Ectodermal cell (in vitro differentiated cells): ENCODE data around the gene BPI.

Experiments used
- H3K27ac ChIP-seq: 2 replicates; pipeline ENCODE4 v1.7.0; 2013; ENCODE audit warnings: mild to moderate bottlenecking, low read depth, low read length; ENCODE audit not compliant: insufficient read depth, poor library complexity, severe bottlenecking
- H3K27me3 ChIP-seq: 2 replicates; pipeline ENCODE4 v1.7.0; 2013; ENCODE audit warnings: mild to moderate bottlenecking, low read length; ENCODE audit not compliant: insufficient read depth, control insufficient read depth, poor library complexity, severe bottlenecking
- H3K36me3 ChIP-seq: one replicate; pipeline ENCODE4 v1.7.0; 2013; ENCODE audit warnings: low read length; ENCODE audit not compliant: control insufficient read depth, insufficient read depth
- H3K4me1 ChIP-seq: one replicate; pipeline ENCODE4 v1.7.0; 2013; ENCODE audit warnings: low read length; ENCODE audit not compliant: control insufficient read depth, insufficient read depth
- H3K4me3 ChIP-seq: 2 replicates; pipeline ENCODE4 v1.7.0; 2013; ENCODE audit warnings: low read depth, low read length, control low read depth; ENCODE audit not compliant: insufficient read depth
- H3K9me3 ChIP-seq: 2 replicates; pipeline ENCODE4 v1.7.0; 2013; ENCODE audit warnings: mild to moderate bottlenecking, low read length, moderate library complexity; ENCODE audit not compliant: control insufficient read depth
- WGBS, 2 experiments: methylation state at CpG; one replicate each; pipeline ENCODE4 v1.1.7; 2013; ENCODE audit warnings: missing lambda C conversion rate in 2 of 2; 5-methylcytosine and 5-hydroxymethylcytosine counted together

BPI gene

GRCh38 chr20:38266426-38266825 is 37.5 kb upstream of the BPI start:
- WGBS, 2 experiments = 82% methylated on average over 2 of the region's 2 CpGs; no CpG with 5 or more reads in 1 of the 2 experiments
- no peak overlapping the region for H3K4me3 ChIP-seq
- no peaks in the 10 kb centered on the region for H3K36me3 ChIP-seq
- no peak overlapping the region for H3K27ac ChIP-seq
- no peaks in the 10 kb centered on the region for H3K27me3 ChIP-seq
- no peaks in the 10 kb centered on the region for H3K4me1 ChIP-seq
- H3K9me3 ChIP-seq = no peaks in the 10 kb centered on the region

DNA sequence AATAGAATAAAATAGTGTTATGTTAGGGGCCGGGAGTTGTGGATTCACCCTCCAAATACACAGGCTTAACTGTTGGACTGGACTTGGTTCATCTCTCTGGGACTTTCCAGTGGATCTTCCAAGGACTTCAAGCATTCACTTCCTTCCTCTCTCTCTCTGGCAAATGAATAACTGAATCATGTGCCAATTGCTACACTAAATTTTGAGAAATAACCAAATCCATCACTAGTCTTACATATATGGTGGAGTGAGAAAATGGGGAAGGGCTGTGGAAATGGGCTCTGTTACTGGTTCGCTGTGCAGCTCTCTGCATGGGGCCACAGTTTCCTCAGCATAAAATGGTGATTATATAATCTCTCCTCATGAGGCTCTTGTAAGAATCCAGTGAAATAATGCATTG is 36.7 kb upstream of the BPI start:
- H3K27me3 ChIP-seq = no peaks in the 10 kb centered on the region

GRCh38 chr20:38267901-38268514 is 35.9 kb upstream of the BPI start:
- WGBS, 2 experiments = 92 to 93% methylated on average over 5 of the region's 5 CpGs
- Histone ChIP-seq H3K4me3 (no peak overlapping the region), H3K36me3 (no peaks in the 10 kb centered on the region), H3K4me1 (no peaks in the 10 kb centered on the region), H3K27ac (no peak overlapping the region), H3K9me3 (no peaks in the 10 kb centered on the region), H3K27me3 (no peaks in the 10 kb centered on the region)

More for the DNA sequence above, 36.7 kb upstream of the BPI start:
- Histone ChIP-seq H3K27ac (no peak overlapping the region), H3K4me3 (no peak overlapping the region), H3K36me3 (no peaks in the 10 kb centered on the region), H3K9me3 (no peaks in the 10 kb centered on the region), H3K4me1 (no peaks in the 10 kb centered on the region)
- WGBS, 2 experiments = 81 to 97% methylated on average over 2 of the region's 2 CpGs

DNA sequence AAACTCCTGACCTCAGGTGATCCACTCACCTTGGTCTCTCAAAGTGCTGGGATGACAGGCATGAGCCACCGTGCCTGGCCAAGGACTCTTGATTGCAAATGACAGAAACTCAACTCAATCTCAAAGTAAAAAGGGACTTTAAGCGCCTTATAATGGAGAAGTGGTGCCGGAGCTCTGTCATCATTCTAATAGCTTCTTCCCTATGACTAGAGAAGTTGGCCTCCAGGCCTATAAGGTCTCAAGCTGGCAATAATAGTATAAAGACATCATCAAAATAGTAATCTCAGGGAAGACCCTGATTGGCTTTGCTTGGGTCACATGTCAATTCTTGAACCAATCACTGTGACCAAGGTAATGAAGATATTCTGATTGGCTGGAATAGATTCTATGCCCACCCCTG is 34.9 kb upstream of the BPI start:
- no peaks in the 10 kb centered on the region for H3K27me3 ChIP-seq
- 94 to 99% methylated on average over 3 of the region's 3 CpGs for WGBS, 2 experiments
- no peak overlapping the region for H3K27ac ChIP-seq
- H3K36me3 ChIP-seq = no peaks in the 10 kb centered on the region
- no peak overlapping the region for H3K4me3 ChIP-seq
- H3K9me3 ChIP-seq = no peaks in the 10 kb centered on the region
- no peaks in the 10 kb centered on the region for H3K4me1 ChIP-seq

DNA sequence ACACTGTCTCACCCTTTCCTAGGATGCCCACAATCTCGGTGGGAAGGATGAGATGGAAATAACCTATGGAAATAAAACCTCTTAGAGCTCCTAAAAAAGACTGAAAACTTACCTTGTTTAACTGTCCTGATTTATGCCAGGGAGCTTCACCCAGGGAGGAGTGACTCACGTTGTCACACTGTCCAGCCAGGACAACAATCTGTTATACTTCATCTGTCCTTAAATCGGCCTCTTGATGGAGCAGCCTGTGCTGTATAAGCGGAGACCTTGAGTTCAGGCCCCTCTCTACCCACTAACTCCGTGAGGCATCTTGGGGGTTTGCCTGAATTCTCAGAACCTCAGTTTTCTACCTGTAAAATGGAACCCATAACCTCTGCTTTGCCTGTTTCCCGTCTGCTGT is 34.2 kb upstream of the BPI start:
- H3K9me3 ChIP-seq = no peaks in the 10 kb centered on the region
- H3K27me3 ChIP-seq = no peaks in the 10 kb centered on the region
- H3K27ac ChIP-seq = no peak overlapping the region
- H3K36me3 ChIP-seq = no peaks in the 10 kb centered on the region
- H3K4me1 ChIP-seq = no peaks in the 10 kb centered on the region
- H3K4me3 ChIP-seq = no peak overlapping the region
- 91% methylated on average over 6 of the region's 6 CpGs for WGBS, 2 experiments

- Histone ChIP-seq H3K27ac (no peak overlapping the region), H3K4me1 (no peaks in the 10 kb centered on the region), H3K9me3 (no peaks in the 10 kb centered on the region), H3K36me3 (no peaks in the 10 kb centered on the region), H3K27me3 (no peaks in the 10 kb centered on the region), H3K4me3 (no peak overlapping the region)
- 88 to 92% methylated on average over 10 of the region's 10 CpGs for WGBS, 2 experiments
Observed at GRCh38 chr20:38270869-38271605, 32.9 kb upstream of the BPI start.

DNA sequence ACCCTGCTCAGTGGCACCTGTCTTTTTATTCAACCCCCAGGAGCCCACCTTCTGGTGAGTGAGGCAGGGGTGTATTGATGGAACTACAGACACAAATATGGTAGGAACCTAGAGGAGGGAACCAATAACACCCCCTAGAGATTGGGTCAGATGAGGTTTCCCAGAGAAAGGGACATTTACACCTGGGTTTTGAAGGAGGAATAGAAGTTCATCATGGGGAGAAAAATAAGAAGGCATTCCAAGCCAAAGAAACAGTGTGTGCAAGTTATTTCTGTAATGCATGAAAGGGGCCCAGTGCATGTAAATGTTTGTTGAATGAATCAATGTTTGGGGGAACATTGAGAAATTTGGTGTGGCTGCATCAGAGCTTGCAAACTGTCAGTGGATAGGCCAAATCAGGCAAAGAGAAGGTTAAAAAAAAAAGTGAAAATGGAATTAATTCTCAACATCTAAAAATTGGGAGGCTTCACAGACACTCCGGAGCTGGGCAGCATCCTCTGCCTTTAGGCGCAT is 32.3 kb upstream of the BPI start:
- Histone ChIP-seq H3K36me3 (no peaks in the 10 kb centered on the region), H3K27me3 (no peaks in the 10 kb centered on the region), H3K9me3 (no peaks in the 10 kb centered on the region), H3K4me3 (no peak overlapping the region), H3K27ac (no peak overlapping the region), H3K4me1 (no peaks in the 10 kb centered on the region)
- 94 to 98% methylated on average over 2 of the region's 2 CpGs for WGBS, 2 experiments

GRCh38 chr20:38272398-38272797 is 31.6 kb upstream of the BPI start:
- no peaks in the 10 kb centered on the region for H3K4me1 ChIP-seq
- H3K36me3 ChIP-seq = no peaks in the 10 kb centered on the region
- H3K9me3 ChIP-seq = no peaks in the 10 kb centered on the region
- no peak overlapping the region for H3K4me3 ChIP-seq
- 92 to 99% methylated on average over 2 of the region's 2 CpGs for WGBS, 2 experiments
- no peaks in the 10 kb centered on the region for H3K27me3 ChIP-seq
- H3K27ac ChIP-seq = no peak overlapping the region

DNA sequence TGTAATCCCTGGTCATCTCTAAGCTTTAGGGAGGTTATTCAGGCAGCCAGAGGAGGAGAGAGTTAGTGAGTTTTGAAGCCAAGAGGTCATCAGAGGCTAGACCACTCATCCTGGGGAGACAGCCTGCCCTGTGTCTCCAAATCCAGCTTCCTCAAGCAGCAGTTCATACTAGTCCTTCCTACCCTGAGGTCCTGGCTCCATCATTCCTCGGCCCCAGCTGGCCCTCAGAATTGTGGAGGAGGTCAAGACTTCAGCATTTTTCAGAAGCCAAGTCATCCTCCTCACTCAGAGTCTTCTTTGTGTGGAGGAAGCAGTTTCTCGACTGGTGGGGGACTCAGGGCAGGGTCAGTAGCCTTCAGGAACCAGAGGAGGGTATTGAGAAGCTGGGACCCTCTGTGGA is 31.0 kb upstream of the BPI start:
- Histone ChIP-seq H3K27me3 (no peaks in the 10 kb centered on the region), H3K9me3 (no peaks in the 10 kb centered on the region), H3K4me3 (no peak overlapping the region), H3K4me1 (peaks cover 1% of the 10 kb centered on the region), H3K27ac (no peak overlapping the region), H3K36me3 (no peaks in the 10 kb centered on the region)
- 81 to 90% methylated on average over 2 of the region's 2 CpGs for WGBS, 2 experiments

- WGBS, 2 experiments = 90 to 95% methylated on average over 11 to 12 of the region's 12 CpGs
- Histone ChIP-seq H3K4me1 (peaks cover 3% of the 10 kb centered on the region), H3K27ac (no peak overlapping the region)
Observed at GRCh38 chr20:38275815-38276550, 28.0 kb upstream of the BPI start.

More at GRCh38 chr20:38275815-38276550, 28.0 kb upstream of the BPI start:
- H3K4me3 ChIP-seq = no peak overlapping the region
- H3K9me3 ChIP-seq = no peaks in the 10 kb centered on the region
- H3K27me3 ChIP-seq = no peaks in the 10 kb centered on the region
- H3K36me3 ChIP-seq = no peaks in the 10 kb centered on the region
